Natural killer cell (primary cell): Measurements from ENCODE around the gene UBAC1. TPM values are rescaled to one million over a fixed set of nuclear protein-coding genes. Genes with fewer than 3 reads are reported as not detected.
A peak's percentile ranks its signal among the peaks of the same experiment; 100 is the strongest.

Experiments
- ATAC-seq, 3 donors: fragments of 150-1000 bp in 2 of 3; fragments of 200-7000 bp in 1 of 3; cut with Tn5 transposase; 1 replicate in 1 of 3; 2 replicates in 2 of 3; pipeline ENCODE4 v1.10.0; 2021; ENCODE audit warnings: mild to moderate bottlenecking in 2 of 3, moderate library complexity in 2 of 3
- DNase-seq, 2 donors: peaks; one replicate each; pipeline versions ENCODE4 v3.0.0 to v3.0.0-alpha.2; 2013 to 2021; ENCODE audit warnings: mixed read lengths in 1 of 2
- H3K27ac ChIP-seq: one replicate; pipeline ENCODE4 v1.5.1; 2013; ENCODE audit warnings: mild to moderate bottlenecking, low read length
- H3K27me3 ChIP-seq: one replicate; pipeline ENCODE4 v1.6.1; 2013; ENCODE audit warnings: low read length; ENCODE audit not compliant: control insufficient read depth, insufficient read depth
- H3K36me3 ChIP-seq: one replicate; pipeline ENCODE4 v1.6.1; 2013; ENCODE audit warnings: low read length; ENCODE audit not compliant: control insufficient read depth, insufficient read depth
- H3K4me1 ChIP-seq: one replicate; pipeline ENCODE4 v1.6.1; 2013; ENCODE audit warnings: low read length; ENCODE audit not compliant: control insufficient read depth, insufficient read depth
- H3K4me3 ChIP-seq: one replicate; pipeline ENCODE4 v1.5.1; 2013; ENCODE audit warnings: low read length
- H3K9me3 ChIP-seq: one replicate; pipeline ENCODE4 v1.6.1; 2013; ENCODE audit warnings: low read length; ENCODE audit not compliant: control insufficient read depth, insufficient read depth
- H3K27ac Mint-ChIP-seq, 2 donors: one replicate each; pipeline ENCODE4 v1.8.0; 2022; ENCODE audit warnings: mild to moderate bottlenecking in 2 of 2, mixed read lengths in 2 of 2, moderate library complexity in 1 of 2
- H3K27me3 Mint-ChIP-seq, 2 donors: one replicate each; pipeline ENCODE4 v1.8.0; 2022; ENCODE audit warnings: low read depth in 2 of 2, mixed read lengths in 2 of 2
- H3K36me3 Mint-ChIP-seq: one replicate; pipeline ENCODE4 v1.8.0; 2022; ENCODE audit warnings: mixed read lengths
- H3K4me1 Mint-ChIP-seq, 2 donors: one replicate each; pipeline ENCODE4 v1.8.0; 2022; ENCODE audit warnings: mixed read lengths in 2 of 2
- H3K4me3 Mint-ChIP-seq: one replicate; pipeline ENCODE4 v1.8.0; 2022; ENCODE audit warnings: mild to moderate bottlenecking, moderate library complexity, mixed read lengths
- H3K9me3 Mint-ChIP-seq, 2 donors: one replicate each; pipeline ENCODE4 v1.8.0; 2022; ENCODE audit warnings: mixed read lengths in 2 of 2
- WGBS: methylation state at CpG from one replicate; pipeline ENCODE4 v1.1.7; 2013; ENCODE audit warnings: missing lambda C conversion rate; ENCODE audit not compliant: insufficient coverage; 5-methylcytosine and 5-hydroxymethylcytosine counted together
- intact Hi-C: fragments of 100-400 bp; cut with micrococcal nuclease; formaldehyde crosslinking; loops from one replicate; pipeline ENCODE4 v1.14.2; 2022
- total RNA-seq, 4 donors: library from RNA; stranded (reverse); fragments of 120-200 nt in 1 of 4; gene quantifications; one replicate each; pipeline versions ENCODE4 v1.2.3 to v1.2.4, GENCODE V29; 2013 to 2022
- TF ChIP-seq, protein P1 (sequence below): fragments of 200-600 bp; IDR thresholded peaks from one replicate; pipeline ENCODE4 v1.8.0; 2022; ENCODE audit warnings: antibody characterized with exemption

UBAC1 gene, protein sequence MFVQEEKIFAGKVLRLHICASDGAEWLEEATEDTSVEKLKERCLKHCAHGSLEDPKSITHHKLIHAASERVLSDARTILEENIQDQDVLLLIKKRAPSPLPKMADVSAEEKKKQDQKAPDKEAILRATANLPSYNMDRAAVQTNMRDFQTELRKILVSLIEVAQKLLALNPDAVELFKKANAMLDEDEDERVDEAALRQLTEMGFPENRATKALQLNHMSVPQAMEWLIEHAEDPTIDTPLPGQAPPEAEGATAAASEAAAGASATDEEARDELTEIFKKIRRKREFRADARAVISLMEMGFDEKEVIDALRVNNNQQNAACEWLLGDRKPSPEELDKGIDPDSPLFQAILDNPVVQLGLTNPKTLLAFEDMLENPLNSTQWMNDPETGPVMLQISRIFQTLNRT
- total RNA-seq, result 10 to 100 TPM; 22.7 to 31.8 (median 27.6) TPM
- 28.4 TPM for total RNA-seq (2013)

DNA sequence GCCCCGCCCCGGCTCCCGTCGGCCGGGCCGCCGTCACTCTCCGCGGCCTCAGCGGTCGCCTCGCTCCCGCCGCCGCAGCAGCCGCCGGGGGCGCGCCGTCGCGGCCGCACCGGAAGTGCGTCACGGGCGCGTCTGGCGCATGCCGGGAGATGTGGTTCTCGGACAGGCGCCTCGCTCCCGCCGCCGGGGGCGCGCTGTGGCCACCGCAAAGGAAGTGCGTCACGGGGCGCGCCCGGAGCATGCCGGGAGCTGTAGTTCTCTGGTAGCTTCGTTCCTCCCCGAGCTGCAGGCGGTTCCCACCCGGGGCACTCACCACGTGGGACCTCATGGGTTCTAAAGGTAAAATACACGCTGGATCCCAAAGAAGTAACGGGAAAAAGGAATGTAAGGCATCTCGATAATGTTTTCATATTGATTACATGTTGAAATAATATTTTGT is at the start of gene UBAC1:
TSS of gene UBAC1 (minus strand) at position 97 of the 439 bp plus-strand sequence. CDS start 211 bp downstream, outside the sequence.
- Mint-ChIP-seq H3K9me3 (no peaks in the 10 kb centered on the region), H3K4me3 (peak within 1 kb of the TSS; percentile 91), H3K36me3 (no peaks in the 10 kb centered on the region), H3K27ac (peak within 1 kb of the TSS; percentile 68 to 75), H3K27me3 (peaks cover 0 to 9% of the 10 kb centered on the region in 2 donors), H3K4me1 (peaks cover 21 to 41% of the 10 kb centered on the region in 2 donors)
- TF ChIP-seq, protein P1, sequence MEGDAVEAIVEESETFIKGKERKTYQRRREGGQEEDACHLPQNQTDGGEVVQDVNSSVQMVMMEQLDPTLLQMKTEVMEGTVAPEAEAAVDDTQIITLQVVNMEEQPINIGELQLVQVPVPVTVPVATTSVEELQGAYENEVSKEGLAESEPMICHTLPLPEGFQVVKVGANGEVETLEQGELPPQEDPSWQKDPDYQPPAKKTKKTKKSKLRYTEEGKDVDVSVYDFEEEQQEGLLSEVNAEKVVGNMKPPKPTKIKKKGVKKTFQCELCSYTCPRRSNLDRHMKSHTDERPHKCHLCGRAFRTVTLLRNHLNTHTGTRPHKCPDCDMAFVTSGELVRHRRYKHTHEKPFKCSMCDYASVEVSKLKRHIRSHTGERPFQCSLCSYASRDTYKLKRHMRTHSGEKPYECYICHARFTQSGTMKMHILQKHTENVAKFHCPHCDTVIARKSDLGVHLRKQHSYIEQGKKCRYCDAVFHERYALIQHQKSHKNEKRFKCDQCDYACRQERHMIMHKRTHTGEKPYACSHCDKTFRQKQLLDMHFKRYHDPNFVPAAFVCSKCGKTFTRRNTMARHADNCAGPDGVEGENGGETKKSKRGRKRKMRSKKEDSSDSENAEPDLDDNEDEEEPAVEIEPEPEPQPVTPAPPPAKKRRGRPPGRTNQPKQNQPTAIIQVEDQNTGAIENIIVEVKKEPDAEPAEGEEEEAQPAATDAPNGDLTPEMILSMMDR, result no peak
- H3K9me3 ChIP-seq, result no peaks in the 10 kb centered on the region
- H3K4me1 ChIP-seq, result peaks cover 20% of the 10 kb centered on the region
- peak within 1 kb of the TSS; percentile 80 for H3K4me3 ChIP-seq
- under 1% methylated on average over 52 of the region's 53 CpGs for WGBS
- no peaks in the 10 kb centered on the region for H3K27me3 ChIP-seq
- H3K36me3 ChIP-seq, result no peaks in the 10 kb centered on the region
- peak within 1 kb of the TSS; percentile 53 for H3K27ac ChIP-seq
- ATAC-seq (peak; percentile 92 to 96 (median 92)), DNase-seq (peak; percentile 94 to 98)
- intact Hi-C loops, result no loop called here

DNA sequence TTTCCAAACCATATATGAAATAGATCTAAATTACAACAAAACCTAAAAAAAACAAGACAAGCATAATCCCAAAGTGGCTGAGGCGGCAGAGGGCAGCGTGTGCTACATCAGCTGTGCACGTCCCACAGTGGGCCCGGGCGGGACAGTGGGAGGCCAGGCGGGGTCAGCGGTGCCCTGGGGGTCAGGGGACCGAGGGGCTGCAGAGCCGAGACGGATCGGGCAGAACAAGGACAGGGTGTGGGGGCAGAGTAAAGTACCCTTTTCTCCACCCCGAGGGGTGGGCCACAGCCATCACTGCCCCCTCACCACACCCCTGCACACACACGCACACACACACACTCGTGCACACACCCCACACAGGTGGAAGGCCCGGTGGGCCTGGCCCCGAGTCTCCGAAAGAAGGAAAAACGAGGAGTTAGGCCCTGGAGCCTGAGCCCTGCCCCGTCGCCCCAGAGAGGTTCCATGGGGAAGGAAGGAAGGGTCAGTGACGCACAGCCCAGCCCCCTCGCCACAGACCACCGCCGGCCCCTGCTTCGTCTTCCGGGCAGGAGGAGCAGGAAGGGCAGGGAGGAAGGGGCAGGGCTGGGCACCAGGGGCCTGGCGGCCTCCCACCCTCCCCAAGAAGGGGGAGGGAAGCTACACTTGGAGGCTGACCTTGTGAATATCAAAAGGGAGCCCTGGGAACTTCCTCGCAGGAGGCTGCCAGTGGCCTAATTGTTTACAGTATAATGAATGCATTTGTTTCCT is 49.6 kb upstream of the UBAC1 start:
- Mint-ChIP-seq H3K27me3 (no peaks in the 10 kb centered on the region), H3K36me3 (no peaks in the 10 kb centered on the region), H3K27ac (no peak overlapping the region), H3K4me1 (peaks cover 0 to 4% of the 10 kb centered on the region in 2 donors), H3K9me3 (no peaks in the 10 kb centered on the region), H3K4me3 (no peak overlapping the region)
- no peaks in the 10 kb centered on the region for H3K27me3 ChIP-seq
- DNase-seq, result no peak
- TF ChIP-seq, protein P1, result no peak
- no peaks in the 10 kb centered on the region for H3K4me1 ChIP-seq
- H3K27ac ChIP-seq, result no peak overlapping the region
- H3K36me3 ChIP-seq, result peaks cover 2% of the 10 kb centered on the region
- WGBS, result 92% methylated on average over 27 of the region's 28 CpGs
- H3K9me3 ChIP-seq, result no peaks in the 10 kb centered on the region
- ATAC-seq, result no peak
- no peak overlapping the region for H3K4me3 ChIP-seq
- intact Hi-C loops, result no loop called here

DNA sequence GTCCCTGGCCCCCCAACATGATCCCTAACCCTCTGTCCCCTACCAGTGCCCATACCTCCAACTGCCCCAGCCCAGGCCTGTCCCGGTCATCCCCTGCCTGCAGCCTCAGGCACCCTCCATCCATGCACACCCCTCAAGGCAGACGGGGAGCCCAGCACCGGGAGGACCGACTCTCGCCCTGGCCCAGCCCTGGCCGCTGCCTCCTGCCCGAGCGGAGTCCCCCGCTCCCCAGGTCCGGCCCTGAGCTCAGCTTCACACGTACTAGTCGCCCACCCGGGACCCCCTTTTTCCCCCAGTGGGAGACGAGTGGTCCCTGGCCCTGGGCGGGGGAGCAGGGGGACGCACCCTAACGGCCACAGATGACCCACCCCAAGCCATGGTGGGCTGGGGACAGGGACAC is 49.0 kb upstream of the UBAC1 start:
- no peak overlapping the region for H3K27ac Mint-ChIP-seq
- H3K27ac ChIP-seq, result no peak overlapping the region
- no peak for ATAC-seq
- H3K27me3 ChIP-seq, result no peaks in the 10 kb centered on the region
- no peaks in the 10 kb centered on the region for H3K9me3 ChIP-seq
- WGBS, result 97% methylated on average over 17 of the region's 17 CpGs
- intact Hi-C loops, result no loop called here
- H3K4me1 ChIP-seq, result no peaks in the 10 kb centered on the region
- no peak overlapping the region for H3K4me3 ChIP-seq
- DNase-seq, result no peak
- TF ChIP-seq, protein P1, result no peak
- H3K9me3 Mint-ChIP-seq, result no peaks in the 10 kb centered on the region
- H3K4me3 Mint-ChIP-seq, result no peak overlapping the region
- H3K27me3 Mint-ChIP-seq, result no peaks in the 10 kb centered on the region
- peaks cover 0 to 4% of the 10 kb centered on the region in 2 donors for H3K4me1 Mint-ChIP-seq
- H3K36me3 Mint-ChIP-seq, result no peaks in the 10 kb centered on the region
- H3K36me3 ChIP-seq, result peaks cover 2% of the 10 kb centered on the region
